Caki2 (cell line): ENCODE measurements around the gene ASIC2. TPM values are rescaled to one million over a fixed set of nuclear protein-coding genes. Genes with fewer than 3 reads are reported as not detected.
A peak's percentile ranks its signal among the peaks of the same experiment; 100 is the strongest.

Experiments used
- DNase-seq: peaks from one replicate; pipeline ENCODE4 v3.0.0-alpha.2; 2015; ENCODE audit warnings: low read depth
- in situ Hi-C: cut with HindIII; loops from 2 replicates; pipeline ENCODE4 v1.10.0; 2016; ENCODE audit warnings: low sequenced_read_pairs, low pct_unique_long_range_greater_than_20kb, mixed read lengths
- total RNA-seq: library from RNA; depleted of rRNA; stranded (reverse); fragments of >200 nt; shearing (Covaris generic); gene quantifications from 2 replicates; pipeline ENCODE4 v1.2.3, GENCODE V29; 2014; ENCODE audit warnings: low replicate concordance; rRNA removed

Gene ASIC2
- 2.4 and 2.5 TPM in 2 replicates for total RNA-seq

- in situ Hi-C loops: no loop called here
- peak; percentile 75 for DNase-seq
These were observed at the start of gene ASIC2 for GRCh38 chr17:33292981-33293867. TSS of gene ASIC2 (minus strand) at chr17:33293295.

GRCh38 chr17:33342025-33342424, 48.9 kb upstream of the ASIC2 start:
- in situ Hi-C loops: no loop called here

GRCh38 chr17:33338242-33338641, 45.1 kb upstream of the ASIC2 start:
- in situ Hi-C loops: no loop called here

More at GRCh38 chr17:33342025-33342424, 48.9 kb upstream of the ASIC2 start:
- DNase-seq: no peak

DNA sequence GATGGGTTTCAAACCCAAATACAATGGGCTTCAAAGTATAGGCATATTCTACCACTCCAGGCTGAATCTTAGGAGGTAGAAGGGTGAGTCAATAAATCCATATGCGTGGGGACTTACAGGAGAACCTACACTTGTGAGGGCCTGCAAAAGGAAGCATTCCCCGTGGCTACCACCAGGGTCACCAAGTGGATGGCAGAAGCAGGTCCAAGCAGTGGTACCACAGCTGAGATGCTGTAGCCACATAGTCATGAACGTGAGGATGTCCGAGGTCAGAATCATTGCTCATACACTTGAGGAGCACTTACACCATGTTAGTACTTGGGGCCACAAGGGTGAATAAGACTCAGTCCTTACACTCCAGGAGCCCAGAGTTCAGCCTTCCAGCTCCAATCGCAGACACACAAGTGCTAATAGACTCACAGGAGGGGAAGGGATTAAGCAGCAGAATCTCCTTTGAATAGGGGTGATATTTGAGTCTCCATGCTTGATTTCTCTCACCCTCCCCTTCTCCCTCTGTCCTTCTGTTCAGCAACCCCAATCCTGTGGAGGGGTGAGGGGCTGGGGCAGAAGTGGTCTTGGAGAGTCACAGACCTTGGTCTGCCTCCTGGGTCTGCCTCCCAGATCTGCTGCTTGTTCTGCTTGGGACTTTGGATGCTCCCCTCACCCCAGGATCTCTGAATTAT, 42.5 kb upstream of the ASIC2 start:
- in situ Hi-C loops: no loop called here
- no peak for DNase-seq

More at GRCh38 chr17:33338242-33338641, 45.1 kb upstream of the ASIC2 start:
- no peak for DNase-seq

DNA sequence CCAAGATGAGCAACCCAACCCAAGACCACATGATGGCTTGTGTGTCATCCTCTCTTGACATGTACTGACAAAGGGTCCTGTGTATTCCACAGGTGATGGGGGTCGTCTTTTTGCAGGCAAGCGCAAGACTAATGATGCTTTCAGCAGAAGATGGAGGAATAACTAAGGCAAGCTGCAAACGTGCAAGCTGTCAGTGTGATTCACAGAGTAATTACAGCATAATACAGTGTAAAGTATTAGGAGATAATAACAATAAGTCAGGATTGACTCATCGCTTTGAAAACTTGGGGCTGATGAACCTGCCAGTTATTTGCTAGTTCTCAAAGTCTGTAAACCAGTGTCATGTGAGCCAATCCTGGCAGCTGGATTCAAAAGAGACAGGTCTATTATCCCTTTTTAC, 41.6 kb upstream of the ASIC2 start:
- in situ Hi-C loops: no loop called here
- no peak for DNase-seq

DNA sequence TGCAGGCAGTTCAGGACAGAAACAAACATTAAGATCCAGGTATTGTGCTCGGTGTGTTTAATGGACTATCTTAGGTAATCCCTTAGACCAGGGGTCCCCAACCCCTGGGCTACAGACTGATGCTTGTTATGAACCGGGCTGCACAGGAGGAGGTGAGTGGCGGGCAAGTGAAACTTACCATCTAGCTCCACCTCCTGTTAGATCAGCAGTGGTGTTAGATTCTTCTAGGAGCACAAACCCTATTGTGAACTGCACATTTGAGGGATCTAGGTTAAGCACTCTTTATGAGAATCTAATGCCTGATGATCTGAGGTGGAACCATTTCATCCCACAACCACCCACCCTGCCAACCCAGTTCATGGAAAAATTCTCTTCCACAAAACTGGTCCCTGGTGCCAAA, 37.8 kb upstream of the ASIC2 start:
- in situ Hi-C loops: no loop called here
- DNase-seq: no peak

DNA sequence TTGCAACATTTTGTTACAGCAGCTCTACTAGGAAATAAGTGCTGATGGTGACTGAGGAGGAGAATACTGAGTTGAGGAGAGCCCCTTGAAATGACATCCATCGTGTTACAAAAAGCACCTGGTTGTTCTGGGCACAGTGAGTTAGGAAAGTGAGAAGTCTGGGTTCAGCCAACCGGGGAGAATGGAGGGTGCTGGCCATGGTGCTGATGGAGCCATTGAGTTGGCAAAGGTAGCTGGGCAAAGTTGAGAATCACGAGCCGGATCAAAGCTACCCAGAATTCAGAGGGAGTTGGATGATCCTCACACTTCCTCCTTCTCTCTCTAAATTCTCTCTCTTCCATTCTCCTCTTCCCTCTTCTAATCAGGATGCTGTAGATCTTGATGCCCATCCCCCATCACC, 35.0 kb upstream of the ASIC2 start:
- peak; percentile 24 for DNase-seq
- in situ Hi-C loops: no loop called here

DNA sequence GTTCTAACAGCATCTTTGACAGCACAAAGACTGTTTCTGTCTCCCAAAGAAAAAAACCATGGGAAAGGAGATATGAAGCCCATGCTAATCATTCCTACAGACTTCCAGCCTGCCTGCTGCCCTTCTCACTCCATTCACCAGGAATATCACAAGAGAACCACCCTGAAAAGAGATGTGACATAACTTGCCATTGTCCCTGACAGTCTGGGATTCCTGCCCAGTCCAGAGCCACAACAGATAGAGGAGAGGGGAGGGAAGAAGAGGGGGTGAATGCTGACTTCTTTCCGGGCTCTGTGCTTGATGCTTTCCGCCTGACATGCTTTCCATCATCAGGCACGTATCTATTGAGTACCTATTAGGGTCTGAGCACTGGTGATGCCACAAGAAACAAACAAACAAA, 31.6 kb upstream of the ASIC2 start:
- in situ Hi-C loops: no loop called here
- DNase-seq: no peak

- DNase-seq: no peak
- in situ Hi-C loops: no loop called here
These were observed 29.0 kb upstream of the ASIC2 start for GRCh38 chr17:33322063-33322462.

GRCh38 chr17:33318241-33318640, 25.1 kb upstream of the ASIC2 start:
- DNase-seq: no peak
- in situ Hi-C loops: no loop called here

GRCh38 chr17:33316746-33317145, 23.7 kb upstream of the ASIC2 start:
- DNase-seq: no peak
- in situ Hi-C loops: no loop called here

DNA sequence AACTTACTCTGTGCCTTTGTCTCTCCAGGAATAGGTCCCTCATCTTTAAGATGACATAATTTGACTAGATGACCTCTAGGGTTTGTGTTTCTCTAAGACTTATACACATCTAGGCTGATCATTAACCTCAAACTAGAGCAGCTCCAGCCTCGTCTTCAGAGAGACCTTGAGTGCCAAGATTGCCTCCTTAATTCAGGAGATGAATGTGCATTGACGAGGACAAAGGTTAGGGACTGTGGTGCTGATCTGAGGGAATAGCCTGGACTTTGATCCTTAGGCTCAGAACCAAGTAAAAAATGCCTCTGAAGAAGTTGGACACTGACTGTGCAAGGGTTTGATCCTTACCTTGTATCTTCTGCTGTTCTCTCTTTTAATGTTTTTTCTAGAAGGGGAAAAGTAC, 17.2 kb upstream of the ASIC2 start:
- no peak for DNase-seq
- in situ Hi-C loops: no loop called here

DNA sequence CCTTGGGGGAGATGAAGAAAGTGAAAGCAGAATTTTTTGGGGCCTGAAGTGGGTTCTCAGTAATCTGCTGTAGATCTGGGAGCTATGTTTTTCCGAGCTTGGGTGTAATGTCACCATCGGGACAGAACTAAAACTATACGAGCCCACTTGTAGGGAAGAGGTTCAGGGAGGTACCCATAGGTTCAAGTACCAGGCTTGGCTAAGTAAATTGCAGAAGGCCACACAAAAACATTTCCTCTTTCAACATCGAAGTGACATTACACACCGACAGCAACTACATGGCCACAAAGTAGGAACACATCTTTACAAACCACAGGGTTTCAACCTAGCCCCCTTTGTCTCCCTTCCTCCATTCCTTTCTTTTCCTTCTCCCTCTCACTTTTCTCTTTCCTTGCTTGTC, 10.2 kb upstream of the ASIC2 start:
- in situ Hi-C loops: no loop called here
- DNase-seq: no peak

GRCh38 chr17:33302394-33302793, 9.3 kb upstream of the ASIC2 start:
- in situ Hi-C loops: no loop called here
- DNase-seq: no peak

- in situ Hi-C loops: no loop called here
- no peak for DNase-seq
These were observed 7.1 kb upstream of the ASIC2 start for GRCh38 chr17:33300241-33300640.

- no peak for DNase-seq
- in situ Hi-C loops: no loop called here
These were observed 6.0 kb upstream of the ASIC2 start for GRCh38 chr17:33299115-33299514.

GRCh38 chr17:33297643-33298042, 4.5 kb upstream of the ASIC2 start:
- no peak for DNase-seq
- in situ Hi-C loops: no loop called here

GRCh38 chr17:33294994-33295393, 1.9 kb upstream of the ASIC2 start:
- no peak for DNase-seq
- in situ Hi-C loops: no loop called here

DNA sequence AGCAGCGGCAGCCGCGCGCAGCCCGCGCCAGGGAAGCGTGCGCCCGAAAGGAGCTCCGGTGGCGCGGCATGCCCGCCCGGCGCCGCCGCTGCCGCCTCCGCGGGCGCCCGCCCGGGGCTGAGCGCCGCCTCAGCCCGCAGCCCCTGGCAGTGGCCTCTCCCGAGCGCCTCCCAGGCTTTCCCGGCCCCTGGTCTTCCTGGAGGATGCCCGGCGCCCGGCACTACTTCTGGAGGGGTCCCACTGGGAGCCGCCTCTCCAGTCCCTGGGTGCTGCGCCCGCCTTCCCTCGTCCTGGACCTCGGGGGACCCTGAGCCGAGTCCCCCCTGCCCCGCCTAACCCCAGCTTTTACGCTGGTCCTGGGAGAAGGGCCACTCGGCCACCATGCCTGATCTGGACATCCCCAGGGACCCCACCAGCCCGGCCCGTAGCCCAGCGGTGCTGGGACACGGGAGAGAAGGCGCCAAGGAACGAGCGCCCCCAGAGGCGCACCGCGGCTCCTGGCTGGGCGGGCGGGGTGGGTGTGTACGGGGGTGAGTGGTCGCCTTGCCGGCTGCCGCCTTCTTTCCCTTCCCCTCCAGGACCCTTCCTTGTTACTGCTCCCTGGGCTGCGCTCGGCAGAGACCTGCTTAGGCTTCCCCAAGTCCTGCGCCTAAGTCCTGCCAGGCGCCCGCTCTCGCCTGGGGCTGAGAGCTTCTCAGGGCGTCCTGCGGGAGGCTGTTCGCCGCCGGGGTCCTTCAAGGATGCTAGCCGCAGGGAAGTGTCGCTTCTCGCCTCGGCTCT, 704 bp downstream of the ASIC2 start:
- in situ Hi-C loops: no loop called here
- peak; percentile 71 for DNase-seq
